Mesenteric fat pad (tissue), 1 donor: ENCODE measurements around the gene CDH23. TPM values are rescaled to one million over a fixed set of nuclear protein-coding genes. Genes with fewer than 3 reads are reported as not detected.

Experiments used
- DNase-seq: peaks from one replicate; pipeline ENCODE4 v3.0.0-alpha.2; 2020; ENCODE audit warnings: low spot score
- total RNA-seq: library from RNA; stranded (reverse); fragmentation: NEBNext Ultra II Directional; extraction: Animal tissue kit (Norgen Biotek cat#: 25700); gene quantifications from one replicate; pipeline ENCODE4 v1.2.1, GENCODE V29; 2021
- donor health status: DM: yes; HTN: yes; CAD: no.

CDH23 gene
- total RNA-seq, 1 donor from 2014 or later, result 9.7 TPM

- DNase-seq, result no peak
Measured at GRCh38 chr10:71778071-71778825, 381.5 kb downstream of the CDH23 start.

- no peak for DNase-seq
Measured at GRCh38 chr10:71779641-71780040, 382.9 kb downstream of the CDH23 start.

- DNase-seq, result no peak
Measured at GRCh38 chr10:71780156-71780555, 383.4 kb downstream of the CDH23 start.

- DNase-seq, result no peak
Measured at GRCh38 chr10:71780719-71781118, 384.0 kb downstream of the CDH23 start.

- DNase-seq, result no peak
Measured at GRCh38 chr10:71782221-71782916, 385.6 kb downstream of the CDH23 start.

- DNase-seq, result no peak
Measured at GRCh38 chr10:71782917-71783490, 386.3 kb downstream of the CDH23 start.

GRCh38 chr10:71783917-71784678, 387.4 kb downstream of the CDH23 start:
- DNase-seq, result no peak

- DNase-seq, result no peak
Measured at GRCh38 chr10:71784679-71785272, 388.1 kb downstream of the CDH23 start.

GRCh38 chr10:71788954-71789353, 392.2 kb downstream of the CDH23 start:
- DNase-seq, result no peak

GRCh38 chr10:71789871-71790270, 393.2 kb downstream of the CDH23 start:
- no peak for DNase-seq

GRCh38 chr10:71790749-71791440, 394.2 kb downstream of the CDH23 start:
- no peak for DNase-seq

- DNase-seq, result no peak
Measured at GRCh38 chr10:71795248-71795647, 398.5 kb downstream of the CDH23 start.

GRCh38 chr10:71796749-71797405, 400.2 kb downstream of the CDH23 start:
- no peak for DNase-seq

- no peak for DNase-seq
Measured at GRCh38 chr10:71797533-71798307, 401.0 kb downstream of the CDH23 start.

- no peak for DNase-seq
Measured at GRCh38 chr10:71798308-71798624, 401.5 kb downstream of the CDH23 start.

- no peak for DNase-seq
Measured at GRCh38 chr10:71799112-71799511, 402.4 kb downstream of the CDH23 start.

GRCh38 chr10:71799608-71800453, 403.1 kb downstream of the CDH23 start:
- no peak for DNase-seq

GRCh38 chr10:71801361-71801760, 404.6 kb downstream of the CDH23 start:
- no peak for DNase-seq

- no peak for DNase-seq
Measured at GRCh38 chr10:71802235-71802634, 405.5 kb downstream of the CDH23 start.
